NCI-H82 treated with DMSO at 0.1 percent for 48 hours (cell line): ENCODE data around the gene C1orf232.

Experiments used
- DNase-seq: peaks from one replicate; lab custom pipeline; 2025; ENCODE audit not compliant: unreplicated experiment; lab: John Stamatoyannopoulos, UW

Gene C1orf232

GRCh38 chr1:26168410-26169197 lies at the start of gene C1orf232:
Gene C1orf232, minus strand, starts transcription at chr1:26168963. Its CDS starts 464 bp downstream, at chr1:26168499.
- DNase-seq = peak; percentile 36

- no peak for DNase-seq
These were observed 46.5 kb upstream of the C1orf232 start for GRCh38 chr1:26215246-26215645.

DNA sequence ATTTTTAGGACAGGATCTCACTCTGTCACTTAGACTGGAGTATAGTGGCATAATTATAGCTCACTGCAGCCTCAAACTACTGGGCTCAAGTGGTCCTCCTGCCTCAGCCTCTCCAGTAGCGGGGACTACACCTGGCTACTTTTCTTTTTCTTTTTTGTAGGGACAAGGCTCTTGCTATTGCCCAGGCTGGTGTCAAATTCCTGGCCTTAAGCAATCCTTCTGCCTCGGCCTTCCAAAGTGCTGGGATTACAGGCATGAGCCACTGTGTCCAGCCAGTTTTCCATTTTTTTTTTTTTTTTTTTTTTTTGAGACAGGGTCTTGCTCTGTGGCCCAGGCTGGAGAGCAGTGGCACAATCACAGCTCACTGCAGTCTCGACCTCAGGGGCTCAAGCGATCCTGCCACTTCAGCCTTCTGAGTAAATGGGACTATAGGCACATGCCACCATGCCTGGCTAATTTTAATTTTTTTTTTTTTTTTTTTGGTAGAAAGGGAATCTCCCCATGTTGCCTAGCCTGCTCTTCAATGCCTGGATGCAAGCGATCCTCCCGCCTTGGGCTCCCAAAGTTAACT lies 44.7 kb upstream of the C1orf232 start:
- no peak for DNase-seq

GRCh38 chr1:26212726-26213125 lies 44.0 kb upstream of the C1orf232 start:
- DNase-seq = no peak

DNA sequence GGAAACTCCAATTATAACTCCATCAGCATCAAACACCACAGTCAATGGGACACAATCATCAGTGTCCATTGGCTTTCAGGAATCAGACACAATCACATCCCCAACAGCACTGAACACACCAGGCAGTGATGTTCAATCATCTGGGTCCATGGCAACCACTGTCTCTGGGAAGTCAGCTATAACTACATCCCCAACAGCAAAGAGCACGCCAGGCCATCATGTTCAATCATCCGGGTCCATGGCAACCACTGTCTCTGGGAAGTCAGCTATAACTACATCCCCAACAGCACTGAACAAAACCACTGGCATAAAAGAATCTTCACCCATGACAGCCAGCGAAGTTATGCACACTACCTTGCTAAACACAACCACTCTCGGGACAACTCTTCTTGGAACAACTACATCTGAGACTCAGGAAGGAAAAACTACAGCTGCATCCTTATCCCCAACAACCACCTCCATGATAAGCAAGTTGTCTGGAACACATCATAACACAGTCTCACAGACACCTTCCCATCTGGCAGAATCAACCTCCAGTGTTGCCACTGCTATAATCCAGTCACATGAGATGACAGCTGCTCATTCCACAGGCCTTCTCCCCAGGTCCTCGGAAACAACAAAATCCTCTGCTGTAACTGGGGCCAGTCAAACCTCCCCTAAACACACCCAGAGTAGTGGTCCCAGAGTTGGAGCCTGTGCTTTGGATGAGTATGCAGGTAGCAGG lies 41.5 kb upstream of the C1orf232 start:
- DNase-seq = peak; percentile 8

DNA sequence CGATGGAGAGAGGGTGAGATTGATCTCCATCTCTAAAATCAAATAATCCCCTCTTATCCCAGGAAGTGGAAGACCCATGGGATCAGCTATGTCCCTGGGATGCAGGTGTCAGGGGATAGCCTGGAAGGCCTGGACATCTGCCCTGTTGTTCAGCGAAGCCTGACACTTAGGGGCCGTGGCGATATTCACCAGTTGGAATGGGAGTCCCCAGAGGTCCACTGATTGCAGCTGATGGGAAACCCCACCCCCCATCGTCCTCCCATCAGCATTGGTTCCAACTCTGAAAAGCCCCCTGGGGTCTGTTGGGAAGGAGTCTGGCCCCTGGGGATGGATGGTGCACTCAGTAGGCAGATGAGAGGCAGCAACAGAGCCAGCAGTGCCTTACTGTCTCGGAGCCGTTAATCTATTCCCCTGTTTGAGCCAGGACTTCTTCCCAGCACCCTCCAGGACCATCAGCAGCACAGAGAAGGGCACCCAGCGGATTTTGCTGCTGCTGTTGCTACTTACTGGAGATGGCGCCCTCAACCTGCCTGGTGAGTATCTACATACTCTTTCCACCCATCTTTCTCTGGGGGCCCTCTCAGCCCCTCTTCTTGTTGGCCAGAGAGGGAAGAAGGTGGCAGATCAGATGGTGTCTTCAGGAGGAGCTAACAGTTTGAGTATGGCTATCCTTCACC lies 35.0 kb upstream of the C1orf232 start:
- no peak for DNase-seq

DNA sequence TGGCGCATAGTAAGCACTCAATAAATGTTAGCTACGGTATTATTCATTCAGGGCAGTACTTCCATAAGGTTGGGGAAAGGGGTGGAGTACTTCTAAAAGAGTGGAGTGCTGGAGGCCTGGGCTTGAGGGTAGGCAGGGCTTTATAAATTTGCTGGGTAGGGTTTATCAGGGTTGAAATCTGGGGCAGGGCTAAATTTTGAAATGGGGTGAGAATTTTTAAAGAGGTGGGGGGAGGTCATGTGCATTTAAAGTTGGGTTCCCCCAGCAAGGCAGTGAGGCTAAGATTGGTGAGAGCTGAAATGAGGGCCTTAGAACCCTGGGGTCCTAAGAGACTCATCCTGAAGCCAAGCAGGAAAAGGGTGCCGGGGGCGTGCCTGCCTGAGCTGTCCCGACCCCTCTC lies 31.6 kb upstream of the C1orf232 start:
- DNase-seq = no peak

- DNase-seq = no peak
These were observed 29.1 kb upstream of the C1orf232 start for GRCh38 chr1:26197813-26198212.

DNA sequence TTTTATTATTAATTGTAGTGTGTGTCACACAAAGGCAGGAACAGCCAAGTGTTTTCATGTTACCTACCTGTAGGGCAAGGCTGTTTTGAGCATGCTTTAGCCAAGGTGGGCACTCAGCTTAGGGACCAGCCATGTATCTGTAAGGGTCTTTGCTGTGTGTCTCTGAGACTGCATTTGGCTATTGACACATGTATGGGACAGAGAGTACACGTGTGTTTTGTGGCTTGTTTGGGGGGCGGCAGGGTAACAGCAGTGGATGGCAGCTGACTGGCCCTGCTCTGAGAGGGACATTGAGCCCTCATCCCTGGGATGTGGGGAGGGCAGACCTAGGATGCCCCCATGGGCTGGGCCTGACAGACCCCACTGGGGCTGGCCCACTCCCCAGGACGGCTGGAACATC lies 28.5 kb upstream of the C1orf232 start:
- DNase-seq = no peak

DNA sequence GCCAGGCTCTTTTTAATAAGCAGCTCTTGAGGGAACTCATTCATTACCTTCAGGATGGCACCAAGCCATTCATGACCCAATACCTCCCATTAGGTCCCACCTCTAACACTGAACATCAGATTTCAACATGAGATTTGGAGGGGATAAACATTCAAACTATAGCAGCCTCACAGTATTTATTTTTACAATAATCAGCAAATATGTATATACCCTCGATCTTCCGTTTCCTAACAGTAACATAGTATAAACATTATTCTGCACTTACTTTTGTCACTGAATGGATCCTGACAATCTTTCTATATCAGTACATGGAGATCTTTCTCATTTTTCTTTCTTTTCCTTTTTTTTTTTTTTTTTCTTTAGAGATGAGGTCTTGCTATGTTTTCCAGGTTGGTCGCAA lies 27.0 kb upstream of the C1orf232 start:
- no peak for DNase-seq

- no peak for DNase-seq
These were observed 23.0 kb upstream of the C1orf232 start for GRCh38 chr1:26191739-26192138.

- no peak for DNase-seq
These were observed 21.7 kb upstream of the C1orf232 start, which contains the start of gene CATSPER4 for GRCh38 chr1:26190373-26190987. Gene CATSPER4, plus strand, starts transcription at chr1:26190602. Its CDS starts 26 bp downstream, at chr1:26190628.

- no peak for DNase-seq
These were observed 21.1 kb upstream of the C1orf232 start for GRCh38 chr1:26189751-26190275.

DNA sequence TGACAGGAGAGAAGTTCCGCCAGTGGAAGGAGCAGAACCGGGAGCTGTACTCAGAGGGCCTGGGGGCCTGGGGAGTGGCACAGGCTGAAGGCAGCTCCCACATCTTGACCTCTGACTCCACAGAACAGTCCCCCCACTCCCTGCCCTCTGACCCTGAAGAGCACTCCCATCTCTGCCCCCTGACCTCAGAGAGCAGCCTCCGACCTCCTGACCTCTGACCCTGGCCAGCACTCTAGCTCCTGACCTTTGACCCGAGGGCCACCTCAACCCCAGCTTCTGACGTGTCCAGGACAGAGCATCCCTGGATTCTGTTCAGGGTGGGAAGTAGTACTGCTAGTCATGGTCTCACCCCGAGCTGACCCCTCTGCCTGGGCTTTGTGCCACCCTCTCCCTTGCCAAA lies 20.6 kb upstream of the C1orf232 start:
- DNase-seq = no peak

GRCh38 chr1:26188477-26188876 lies 19.7 kb upstream of the C1orf232 start:
- DNase-seq = no peak

GRCh38 chr1:26187882-26188281 lies 19.1 kb upstream of the C1orf232 start:
- no peak for DNase-seq

DNA sequence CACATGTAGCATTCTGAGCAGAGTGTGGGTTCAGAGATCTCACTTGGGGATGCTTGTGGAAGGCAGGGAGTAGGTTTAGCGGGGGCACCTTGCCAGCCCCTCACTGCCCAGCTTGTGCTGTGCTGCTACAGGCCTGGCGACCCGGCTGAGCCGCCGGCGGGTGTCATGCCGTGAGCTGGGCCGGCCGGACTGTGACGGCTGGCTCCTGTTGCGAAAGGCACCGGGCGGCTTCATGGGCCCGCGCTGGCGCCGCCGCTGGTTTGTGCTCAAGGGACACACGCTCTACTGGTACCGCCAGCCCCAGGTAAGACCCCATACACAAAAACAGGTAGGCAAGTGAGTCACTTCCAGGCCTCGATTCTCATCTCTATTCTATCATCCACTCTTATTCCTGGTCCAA lies 16.1 kb upstream of the C1orf232 start:
- no peak for DNase-seq

DNA sequence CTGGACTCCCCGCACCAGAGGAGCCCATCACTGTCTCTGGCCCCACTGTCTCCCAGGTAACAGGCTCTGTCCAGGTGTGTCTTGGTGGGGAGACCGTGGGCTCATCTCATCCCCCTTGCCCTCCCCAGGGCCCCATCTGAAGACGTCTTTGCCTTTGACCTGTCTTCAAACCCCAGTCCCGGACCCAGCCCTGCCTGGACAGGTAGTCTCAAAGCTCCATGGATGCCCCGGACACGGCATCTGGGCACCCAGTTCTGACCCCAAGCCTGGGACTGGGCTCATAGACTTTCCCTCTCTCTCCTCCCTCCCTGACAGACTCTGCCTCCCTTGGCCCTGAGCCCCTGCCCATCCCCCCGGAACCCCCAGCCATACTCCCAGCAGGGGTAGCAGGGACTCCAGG lies 15.3 kb upstream of the C1orf232 start:
- DNase-seq = no peak

DNA sequence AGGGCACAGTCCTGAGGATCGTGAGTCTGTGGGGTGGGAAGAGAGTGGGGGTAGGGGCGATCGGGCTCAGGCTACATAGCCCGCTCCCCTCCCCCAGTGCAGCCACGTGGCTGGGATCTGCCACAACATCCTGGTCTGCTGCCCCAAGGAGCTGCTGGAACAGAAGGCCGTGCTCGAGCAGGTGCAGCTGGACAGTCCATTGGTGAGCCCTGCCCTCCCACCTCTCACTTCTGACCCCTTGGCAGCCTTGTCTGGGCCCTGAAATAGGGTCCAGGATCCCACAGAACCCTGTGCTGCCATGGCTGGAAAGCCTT lies 13.6 kb upstream of the C1orf232 start:
- DNase-seq = no peak

DNA sequence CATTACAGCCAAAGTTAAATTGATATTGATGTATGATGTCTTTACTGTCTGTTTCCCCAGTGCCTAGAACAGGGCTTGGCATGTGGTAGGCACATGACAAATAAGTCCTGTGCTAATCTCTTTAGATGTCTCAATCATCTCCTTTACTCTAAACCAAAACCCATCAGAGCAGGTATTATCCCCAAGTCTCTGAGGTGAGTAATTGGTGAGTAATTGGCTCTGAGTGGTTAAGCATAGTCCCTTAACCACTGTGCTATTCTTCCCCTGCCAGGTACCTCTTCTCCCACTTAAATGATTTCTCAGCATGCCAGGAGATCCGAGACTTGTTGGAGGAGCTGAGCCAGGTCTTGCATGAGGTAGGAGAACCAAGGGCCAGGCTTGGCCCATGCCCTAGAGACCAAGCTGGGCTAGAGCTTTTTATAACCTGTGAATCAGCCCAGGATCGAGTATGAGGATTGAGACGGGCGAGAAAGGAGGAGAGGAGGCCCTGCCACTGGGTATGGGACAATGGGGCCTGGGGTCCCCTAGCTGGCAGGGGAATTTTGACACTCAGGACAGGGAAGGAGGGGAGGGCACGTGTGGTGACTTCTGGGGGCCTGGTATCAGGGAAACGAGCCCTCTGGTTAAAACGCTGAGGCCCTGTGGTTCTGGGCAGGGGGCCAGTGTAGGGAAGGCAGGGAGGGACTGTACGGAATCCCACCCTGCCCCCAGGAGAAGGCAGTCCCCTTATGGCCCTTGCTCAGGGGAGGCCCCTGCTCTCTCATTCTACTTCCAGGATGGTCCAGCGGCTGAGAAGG lies 13.0 kb upstream of the C1orf232 start:
- DNase-seq = peak; percentile 77
